ENCODE measurements around the gene NAV1. TPM values are rescaled to one million over a fixed set of nuclear protein-coding genes. Genes with fewer than 3 reads are reported as not detected.

NAV1 gene
- total RNA-seq, 2 donors from 2014 or later, result 16.3 to 32.1 TPM

- H3K36me3 ChIP-seq, result no peaks in the 10 kb centered on the region
- no peaks in the 10 kb centered on the region for H3K9me3 ChIP-seq
- TF ChIP-seq, protein P1, sequence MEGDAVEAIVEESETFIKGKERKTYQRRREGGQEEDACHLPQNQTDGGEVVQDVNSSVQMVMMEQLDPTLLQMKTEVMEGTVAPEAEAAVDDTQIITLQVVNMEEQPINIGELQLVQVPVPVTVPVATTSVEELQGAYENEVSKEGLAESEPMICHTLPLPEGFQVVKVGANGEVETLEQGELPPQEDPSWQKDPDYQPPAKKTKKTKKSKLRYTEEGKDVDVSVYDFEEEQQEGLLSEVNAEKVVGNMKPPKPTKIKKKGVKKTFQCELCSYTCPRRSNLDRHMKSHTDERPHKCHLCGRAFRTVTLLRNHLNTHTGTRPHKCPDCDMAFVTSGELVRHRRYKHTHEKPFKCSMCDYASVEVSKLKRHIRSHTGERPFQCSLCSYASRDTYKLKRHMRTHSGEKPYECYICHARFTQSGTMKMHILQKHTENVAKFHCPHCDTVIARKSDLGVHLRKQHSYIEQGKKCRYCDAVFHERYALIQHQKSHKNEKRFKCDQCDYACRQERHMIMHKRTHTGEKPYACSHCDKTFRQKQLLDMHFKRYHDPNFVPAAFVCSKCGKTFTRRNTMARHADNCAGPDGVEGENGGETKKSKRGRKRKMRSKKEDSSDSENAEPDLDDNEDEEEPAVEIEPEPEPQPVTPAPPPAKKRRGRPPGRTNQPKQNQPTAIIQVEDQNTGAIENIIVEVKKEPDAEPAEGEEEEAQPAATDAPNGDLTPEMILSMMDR (IDR thresholded peaks at IDR 0.05), result no peak
- peaks cover 0 to 62% of the 10 kb centered on the region in 2 donors for H3K4me1 ChIP-seq
- H3K4me3 ChIP-seq, result no peak overlapping the region
- H3K27me3 ChIP-seq, result no peaks in the 10 kb centered on the region
- DNase-seq (ENCODE audit: low spot score), result no peak
- peak overlapping the region in 1 of 2 donors; percentile 51 for H3K27ac ChIP-seq
Observed at GRCh38 chr1:201561601-201562000, 22.7 kb downstream of the NAV1 start.

DNA sequence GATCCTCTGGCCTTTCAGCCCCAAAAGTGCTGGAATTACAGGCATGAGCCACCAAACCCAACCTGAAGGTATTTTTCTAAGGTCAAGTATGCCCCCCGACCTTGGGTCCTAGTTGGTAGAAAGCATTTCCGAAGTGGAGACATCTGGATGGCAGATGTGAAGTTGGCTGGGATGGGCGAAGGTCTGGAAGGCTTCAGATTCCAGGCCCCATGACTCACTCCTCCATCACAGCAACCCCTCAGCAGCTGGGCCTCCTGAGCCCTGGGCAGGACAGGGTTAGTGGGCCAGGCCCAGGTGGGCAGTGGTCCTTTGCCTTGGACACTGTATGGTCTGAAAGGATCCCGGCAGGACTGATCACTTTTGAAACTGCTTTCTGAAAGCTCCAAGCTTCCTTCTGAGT is 23.3 kb downstream of the NAV1 start:
- no peaks in the 10 kb centered on the region for H3K36me3 ChIP-seq
- no peak for DNase-seq (ENCODE audit: low spot score)
- no peak overlapping the region for H3K4me3 ChIP-seq
- no peaks in the 10 kb centered on the region for H3K9me3 ChIP-seq
- peak overlapping the region; percentile 23 to 51 for H3K27ac ChIP-seq
- H3K4me1 ChIP-seq, result peaks cover 0 to 58% of the 10 kb centered on the region in 2 donors
- TF ChIP-seq, protein P1 (IDR thresholded peaks at IDR 0.05), result no peak
- H3K27me3 ChIP-seq, result no peaks in the 10 kb centered on the region

DNA sequence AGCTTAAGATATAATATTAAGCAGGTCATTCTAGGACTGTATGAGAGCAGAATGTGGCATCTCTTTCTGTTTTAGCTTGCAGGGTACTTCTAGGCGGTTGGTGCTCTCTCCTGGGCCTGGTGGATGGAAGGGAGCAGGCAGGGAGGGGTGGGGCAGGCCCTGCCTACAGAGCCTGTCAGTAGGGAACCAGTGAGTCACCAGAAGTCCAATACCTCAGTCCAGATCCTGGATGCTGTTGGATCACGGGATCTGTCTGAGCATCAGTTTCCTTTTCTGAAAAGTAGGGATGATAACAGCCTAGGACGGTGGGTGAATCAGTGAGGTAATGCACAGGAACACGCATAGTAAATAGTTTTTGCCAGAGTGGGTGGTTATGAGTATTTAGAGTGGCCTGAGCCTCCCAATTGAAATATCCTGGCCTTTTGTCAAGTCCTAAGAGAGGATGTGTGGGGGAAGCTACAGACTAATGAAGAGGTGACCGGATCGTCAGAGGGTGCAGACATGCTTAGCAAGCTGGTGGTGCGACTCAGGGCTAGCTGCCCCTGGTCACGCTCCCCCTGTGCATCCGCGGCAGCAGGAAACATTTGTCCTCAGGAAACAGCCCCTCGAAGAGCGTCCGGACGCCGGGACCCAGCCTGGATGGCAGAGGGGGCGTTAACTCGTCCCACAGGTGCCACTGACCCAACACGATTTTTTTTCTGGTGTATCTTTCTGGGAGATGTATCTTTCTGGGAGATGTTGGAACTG is 23.9 kb downstream of the NAV1 start:
- DNase-seq (ENCODE audit: low spot score), result no peak
- Histone ChIP-seq H3K4me3 (no peak overlapping the region), H3K9me3 (no peaks in the 10 kb centered on the region), H3K36me3 (no peaks in the 10 kb centered on the region), H3K4me1 (peaks cover 0 to 62% of the 10 kb centered on the region in 2 donors), H3K27ac (peak overlapping the region; percentile 23 to 51), H3K27me3 (no peaks in the 10 kb centered on the region)
- TF ChIP-seq, protein P1 (IDR thresholded peaks at IDR 0.05), result no peak

GRCh38 chr1:201563406-201563780 is 24.5 kb downstream of the NAV1 start:
- H3K27me3 ChIP-seq, result no peaks in the 10 kb centered on the region
- peaks cover 0 to 68% of the 10 kb centered on the region in 2 donors for H3K4me1 ChIP-seq
- no peak for DNase-seq (ENCODE audit: low spot score)
- H3K27ac ChIP-seq, result peak overlapping the region; percentile 23 to 51
- TF ChIP-seq, protein P1 (IDR thresholded peaks at IDR 0.05), result no peak
- H3K9me3 ChIP-seq, result no peaks in the 10 kb centered on the region
- H3K36me3 ChIP-seq, result no peaks in the 10 kb centered on the region
- H3K4me3 ChIP-seq, result no peak overlapping the region

DNA sequence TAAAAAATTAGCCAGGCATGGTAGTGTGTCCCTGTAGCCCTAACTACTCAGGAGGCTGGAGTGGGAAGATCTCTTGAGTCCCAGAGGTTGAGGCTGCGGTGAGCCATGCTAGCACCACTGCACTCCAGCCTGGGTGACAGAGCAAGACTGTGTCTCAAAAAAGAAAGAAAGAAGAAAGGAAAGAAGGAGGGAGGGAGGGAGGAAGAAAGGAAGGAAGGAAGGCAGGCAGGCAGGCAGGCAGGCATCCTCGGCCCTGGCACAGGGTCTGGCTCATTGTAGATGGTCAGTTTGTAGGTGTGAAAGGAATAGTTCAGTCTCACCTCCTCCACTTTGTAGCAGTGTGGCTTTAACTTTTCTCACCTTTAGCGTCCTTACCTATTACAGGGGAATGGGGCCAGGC is 25.0 kb downstream of the NAV1 start:
- Histone ChIP-seq H3K4me1 (peaks cover 0 to 74% of the 10 kb centered on the region in 2 donors), H3K27ac (no peak overlapping the region)

More for the DNA sequence above, 25.0 kb downstream of the NAV1 start:
- Histone ChIP-seq H3K4me3 (no peak overlapping the region), H3K27me3 (no peaks in the 10 kb centered on the region), H3K9me3 (no peaks in the 10 kb centered on the region), H3K36me3 (no peaks in the 10 kb centered on the region)
- TF ChIP-seq, protein P1 (IDR thresholded peaks at IDR 0.05), result no peak
- no peak for DNase-seq (ENCODE audit: low spot score)

All from right atrium auricular region (tissue), 2 donors.